Measurements from ENCODE around the gene PLPP4. TPM values are rescaled to one million over a fixed set of nuclear protein-coding genes. Genes with fewer than 3 reads are reported as not detected.

The PLPP4 gene
- total RNA-seq, 2 experiments from 2014 or later, result not detected

DNA sequence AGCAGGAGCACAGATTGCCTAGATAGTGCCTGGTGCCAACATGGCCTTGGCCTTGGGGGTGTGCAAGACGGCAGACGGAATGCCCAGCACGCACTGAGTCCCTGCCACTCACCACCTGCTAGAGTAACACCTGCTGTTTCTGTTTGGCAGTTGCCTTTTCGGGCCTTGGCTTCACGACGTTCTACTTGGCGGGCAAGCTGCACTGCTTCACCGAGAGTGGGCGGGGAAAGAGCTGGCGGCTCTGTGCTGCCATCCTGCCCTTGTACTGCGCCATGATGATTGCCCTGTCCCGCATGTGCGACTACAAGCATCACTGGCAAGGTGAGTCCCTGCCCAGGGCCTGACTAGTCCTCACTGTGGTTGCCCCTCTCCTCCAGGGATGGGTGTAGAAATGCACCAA is 118.0 kb downstream of the PLPP4 start:
- H3K4me1 ChIP-seq (ENCODE audit: insufficient read depth, low read length), result no peaks in the 10 kb centered on the region
- no peak for DNase-seq
- Mint-ChIP-seq H3K4me3 (no peak overlapping the region), H3K27ac (no peak overlapping the region), H3K27me3 (peaks cover 3% of the 10 kb centered on the region), H3K36me3 (ENCODE audit: low read depth) (no peaks in the 10 kb centered on the region), H3K4me1 (ENCODE audit: low read depth) (no peaks in the 10 kb centered on the region), H3K9me3 (peaks cover 2% of the 10 kb centered on the region)
- H3K27me3 ChIP-seq (ENCODE audit: control insufficient read depth in 1 of 2, insufficient read depth in 2 of 2, low read length in 2 of 2), result no peaks in the 10 kb centered on the region
- ChIA-PET CTCF (no interaction called here), POLR2A (no interaction called here)
- intact Hi-C loops (cut with DNase I, micrococcal nuclease), result no loop called here
- ATAC-seq (ENCODE audit: poor library complexity), result no peak
- TF ChIP-seq, protein P1, sequence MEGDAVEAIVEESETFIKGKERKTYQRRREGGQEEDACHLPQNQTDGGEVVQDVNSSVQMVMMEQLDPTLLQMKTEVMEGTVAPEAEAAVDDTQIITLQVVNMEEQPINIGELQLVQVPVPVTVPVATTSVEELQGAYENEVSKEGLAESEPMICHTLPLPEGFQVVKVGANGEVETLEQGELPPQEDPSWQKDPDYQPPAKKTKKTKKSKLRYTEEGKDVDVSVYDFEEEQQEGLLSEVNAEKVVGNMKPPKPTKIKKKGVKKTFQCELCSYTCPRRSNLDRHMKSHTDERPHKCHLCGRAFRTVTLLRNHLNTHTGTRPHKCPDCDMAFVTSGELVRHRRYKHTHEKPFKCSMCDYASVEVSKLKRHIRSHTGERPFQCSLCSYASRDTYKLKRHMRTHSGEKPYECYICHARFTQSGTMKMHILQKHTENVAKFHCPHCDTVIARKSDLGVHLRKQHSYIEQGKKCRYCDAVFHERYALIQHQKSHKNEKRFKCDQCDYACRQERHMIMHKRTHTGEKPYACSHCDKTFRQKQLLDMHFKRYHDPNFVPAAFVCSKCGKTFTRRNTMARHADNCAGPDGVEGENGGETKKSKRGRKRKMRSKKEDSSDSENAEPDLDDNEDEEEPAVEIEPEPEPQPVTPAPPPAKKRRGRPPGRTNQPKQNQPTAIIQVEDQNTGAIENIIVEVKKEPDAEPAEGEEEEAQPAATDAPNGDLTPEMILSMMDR (IDR thresholded peaks at IDR 0.05), result no peak
- H3K4me3 ChIP-seq (ENCODE audit: low read length), result no peak overlapping the region
- H3K9me3 ChIP-seq (ENCODE audit: control insufficient read depth in 1 of 2, insufficient read depth in 1 of 2, low read length in 2 of 2), result peaks cover 0 to 5% of the 10 kb centered on the region in 2 experiments
- H3K36me3 ChIP-seq (ENCODE audit: insufficient read depth, low read length), result no peaks in the 10 kb centered on the region
- no peak overlapping the region for H3K27ac ChIP-seq (ENCODE audit: low read depth in 1 of 2, low read length in 2 of 2)

DNA sequence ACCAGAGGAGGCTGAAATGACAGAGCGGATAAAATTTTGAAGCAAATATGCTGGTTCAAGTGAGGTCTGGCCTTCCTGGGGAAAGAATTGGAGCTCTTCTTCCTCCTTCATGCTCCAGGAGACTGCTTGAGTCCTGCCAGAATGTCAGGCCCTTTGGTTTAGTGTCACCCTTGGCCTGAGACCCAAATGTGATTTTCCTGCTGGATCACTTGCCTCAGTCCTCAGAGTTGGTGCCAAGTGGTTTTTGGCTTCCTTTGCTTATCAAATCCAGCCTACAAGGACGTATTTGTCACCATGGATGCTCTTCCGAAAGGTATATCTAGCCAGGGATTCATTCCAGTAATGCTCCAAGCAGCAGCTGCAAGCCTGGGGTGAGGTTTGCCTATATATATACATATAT is 118.4 kb downstream of the PLPP4 start:
- H3K36me3 Mint-ChIP-seq (ENCODE audit: low read depth), result no peaks in the 10 kb centered on the region
- H3K4me1 Mint-ChIP-seq (ENCODE audit: low read depth), result no peaks in the 10 kb centered on the region
- no peak overlapping the region for H3K27ac ChIP-seq (ENCODE audit: low read depth in 1 of 2, low read length in 2 of 2)
- no peaks in the 10 kb centered on the region for H3K4me1 ChIP-seq (ENCODE audit: insufficient read depth, low read length)
- no peak overlapping the region for H3K27ac Mint-ChIP-seq
- ChIA-PET CTCF (no interaction called here), POLR2A (no interaction called here)
- no peaks in the 10 kb centered on the region for H3K27me3 ChIP-seq (ENCODE audit: control insufficient read depth in 1 of 2, insufficient read depth in 2 of 2, low read length in 2 of 2)
- peaks cover 2% of the 10 kb centered on the region for H3K9me3 Mint-ChIP-seq
- intact Hi-C loops (cut with DNase I, micrococcal nuclease), result no loop called here
- no peaks in the 10 kb centered on the region for H3K36me3 ChIP-seq (ENCODE audit: insufficient read depth, low read length)
- TF ChIP-seq, protein P1 (IDR thresholded peaks at IDR 0.05), result no peak
- peaks cover 0 to 5% of the 10 kb centered on the region in 2 experiments for H3K9me3 ChIP-seq (ENCODE audit: control insufficient read depth in 1 of 2, insufficient read depth in 1 of 2, low read length in 2 of 2)
- peaks cover 3% of the 10 kb centered on the region for H3K27me3 Mint-ChIP-seq
- no peak for DNase-seq
- H3K4me3 Mint-ChIP-seq, result no peak overlapping the region
- no peak for ATAC-seq (ENCODE audit: poor library complexity)
- no peak overlapping the region for H3K4me3 ChIP-seq (ENCODE audit: low read length)

DNA sequence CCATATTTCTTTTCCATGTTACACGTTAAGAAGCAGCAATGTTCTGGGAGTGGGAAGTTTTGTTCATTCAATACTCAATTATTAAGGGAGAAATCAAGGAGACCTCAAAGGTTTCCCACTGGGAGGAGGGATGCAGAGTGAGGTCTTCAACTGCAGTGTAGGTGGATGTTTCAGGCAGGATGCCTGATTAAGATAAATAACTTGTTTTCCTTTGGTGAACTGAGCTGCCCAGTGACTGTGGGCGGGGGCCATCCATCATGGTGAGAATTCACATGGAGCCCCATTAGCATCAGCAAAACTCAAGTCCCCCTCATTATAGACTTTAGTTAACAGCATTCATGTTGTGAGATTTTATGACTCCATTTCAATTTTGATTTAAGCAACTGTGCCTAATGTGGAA is 121.1 kb downstream of the PLPP4 start:
- H3K4me1 ChIP-seq (ENCODE audit: insufficient read depth, low read length), result no peaks in the 10 kb centered on the region
- peaks cover 3% of the 10 kb centered on the region for H3K27me3 Mint-ChIP-seq
- ChIA-PET POLR2A (no interaction called here), CTCF (no interaction called here)
- H3K4me3 ChIP-seq (ENCODE audit: low read length), result no peak overlapping the region
- no peaks in the 10 kb centered on the region for H3K36me3 Mint-ChIP-seq (ENCODE audit: low read depth)
- no peaks in the 10 kb centered on the region for H3K27me3 ChIP-seq (ENCODE audit: control insufficient read depth in 1 of 2, insufficient read depth in 2 of 2, low read length in 2 of 2)
- no peaks in the 10 kb centered on the region for H3K4me1 Mint-ChIP-seq (ENCODE audit: low read depth)
- TF ChIP-seq, protein P1 (IDR thresholded peaks at IDR 0.05), result no peak
- no peaks in the 10 kb centered on the region for H3K36me3 ChIP-seq (ENCODE audit: insufficient read depth, low read length)
- H3K9me3 ChIP-seq (ENCODE audit: control insufficient read depth in 1 of 2, insufficient read depth in 1 of 2, low read length in 2 of 2), result peaks cover 0 to 5% of the 10 kb centered on the region in 2 experiments
- no peak overlapping the region for H3K27ac ChIP-seq (ENCODE audit: low read depth in 1 of 2, low read length in 2 of 2)
- H3K9me3 Mint-ChIP-seq, result peaks cover 2% of the 10 kb centered on the region
- DNase-seq (no peak), ATAC-seq (ENCODE audit: poor library complexity) (no peak)
- H3K27ac Mint-ChIP-seq, result no peak overlapping the region
- intact Hi-C loops (cut with DNase I, micrococcal nuclease), result no loop called here
- no peak overlapping the region for H3K4me3 Mint-ChIP-seq

Data from CD4-positive, alpha-beta T cell (primary cell).